Kidney tubule cell (primary cell): ENCODE results near the gene ZNFX1.
"Not testable (repeated sequence)": the region's sequence is repeated elsewhere in the genome, so short reads cannot be mapped to it uniquely, and the experiment has no call there.

Experiments
- DNase-seq: peaks from one replicate; pipeline ENCODE4 v3.0.0-alpha.2; 2018; ENCODE audit warnings: low spot score

Gene ZNFX1

DNA sequence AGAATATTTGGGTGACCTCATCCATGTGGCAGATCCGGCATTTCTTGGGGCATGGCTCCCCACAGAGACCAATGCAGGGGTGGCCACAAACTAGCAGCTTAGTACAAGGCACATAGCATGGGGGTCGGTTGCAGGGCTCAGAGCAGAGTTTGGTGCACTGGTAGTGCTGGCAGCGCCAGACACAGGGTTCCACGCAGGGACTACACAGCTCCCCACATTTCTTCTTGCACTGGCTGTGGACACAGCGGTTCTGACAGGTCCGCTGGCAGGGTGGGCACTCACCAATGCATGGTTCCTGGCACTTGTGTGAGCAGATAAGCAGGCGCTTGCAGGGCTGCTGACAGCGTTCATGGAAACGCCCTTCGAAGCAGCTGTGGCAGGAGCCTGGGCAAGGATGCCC is 29.6 kb downstream of the ZNFX1 start:
- DNase-seq = no peak

DNA sequence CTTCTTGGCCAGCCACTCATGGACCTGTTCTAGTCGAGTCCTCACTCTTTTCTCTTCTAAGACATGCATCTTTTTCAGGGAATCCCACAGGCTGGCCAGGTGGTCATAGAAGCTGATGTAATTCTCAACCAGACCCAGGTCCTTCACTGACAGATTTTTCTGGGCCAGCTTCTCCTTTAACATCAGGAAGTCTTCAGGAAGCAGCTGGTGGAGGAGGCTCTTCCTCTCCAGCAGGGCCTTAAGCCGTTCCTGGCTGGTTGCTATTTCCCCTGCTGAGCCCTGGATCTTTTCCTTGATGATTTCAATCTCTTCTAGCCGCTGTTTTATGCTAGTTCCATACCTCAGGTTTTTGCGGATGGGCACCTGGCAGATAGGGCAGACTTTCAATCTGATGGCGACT is 30.1 kb downstream of the ZNFX1 start:
- no peak for DNase-seq

DNA sequence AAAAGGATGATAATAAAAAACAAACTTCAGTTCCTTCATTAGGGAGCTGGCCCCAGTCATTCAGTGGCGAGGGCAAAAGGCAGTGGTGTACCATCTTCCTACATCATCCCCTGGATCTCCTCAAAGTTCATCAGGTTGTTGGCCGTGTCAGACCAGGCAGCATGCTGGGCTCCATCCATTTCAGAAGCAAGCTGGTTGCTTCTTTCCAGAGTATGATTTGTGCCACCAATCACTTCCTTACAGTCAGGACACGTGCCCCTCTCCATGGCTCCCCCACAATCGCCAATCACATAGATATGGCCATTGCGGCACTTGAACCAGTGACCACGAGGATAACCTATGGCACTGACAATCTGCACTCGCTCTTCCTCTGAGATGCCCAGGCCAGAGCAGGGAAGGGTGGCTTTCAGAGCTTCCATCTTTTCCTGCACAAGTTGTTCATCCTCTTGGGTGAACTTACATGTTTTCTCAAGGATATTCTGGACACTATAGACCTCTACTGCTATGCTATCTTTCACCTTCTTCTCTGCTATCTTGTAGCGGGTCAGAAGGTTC is 30.6 kb downstream of the ZNFX1 start:
- DNase-seq = no peak

DNA sequence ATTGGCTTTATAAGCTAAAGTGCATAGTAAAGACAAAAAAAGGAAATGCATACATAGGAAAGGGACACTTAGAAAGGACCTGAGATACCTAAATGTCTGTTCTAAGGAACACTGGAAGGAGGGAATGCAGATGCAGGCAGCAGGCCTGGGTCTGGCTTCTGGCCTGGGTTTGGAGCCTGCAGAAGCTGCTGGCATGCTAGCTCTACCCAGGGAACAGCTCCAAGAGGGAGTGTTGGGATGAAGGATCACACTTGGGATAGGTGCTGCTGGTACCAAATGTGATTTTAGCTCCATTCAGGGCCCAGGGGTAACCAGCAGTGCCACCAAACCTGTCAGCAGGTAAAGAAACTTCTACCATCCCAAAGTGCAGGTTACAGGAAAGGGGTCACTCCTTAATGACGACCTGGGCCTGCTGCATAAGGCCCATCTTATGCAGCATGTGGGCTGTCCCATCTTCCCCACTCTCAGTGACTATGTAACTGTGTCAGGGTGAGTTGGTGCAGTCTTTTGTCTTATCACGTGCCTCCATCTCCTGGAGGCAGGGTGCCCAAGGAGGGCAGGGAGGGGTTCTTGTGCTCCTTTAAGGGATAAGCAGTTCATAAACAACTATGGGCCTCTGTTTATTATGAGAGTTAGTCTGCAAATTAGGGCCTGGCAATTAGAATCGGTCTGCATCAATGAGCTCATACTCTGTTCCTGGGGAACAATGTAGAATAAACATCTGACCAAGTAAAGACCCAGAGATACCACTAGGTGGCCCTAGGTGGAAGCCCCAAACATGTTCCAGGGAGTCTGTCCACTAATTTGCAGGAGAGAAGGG is 31.7 kb downstream of the ZNFX1 start:
- DNase-seq = peak; percentile 49

DNA sequence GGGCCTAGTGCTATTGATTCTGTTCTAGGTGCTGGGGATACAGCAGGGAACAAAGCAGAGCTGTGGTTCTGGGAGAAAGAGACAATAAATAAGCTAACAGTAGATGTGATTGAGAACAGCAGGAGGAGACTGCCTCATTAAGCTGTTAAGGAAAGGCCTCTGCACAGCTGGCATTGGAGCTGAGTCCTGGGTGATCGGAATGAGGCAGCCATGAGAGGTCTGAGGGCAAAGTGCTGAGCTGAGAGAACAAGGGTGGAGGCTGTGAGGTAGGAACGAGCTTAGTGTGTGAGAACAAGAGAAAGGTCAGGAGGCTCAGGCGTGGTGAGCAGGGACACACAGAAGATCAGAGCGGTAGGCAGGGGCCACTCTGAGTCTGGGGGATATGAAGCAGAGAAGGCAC is 40.3 kb downstream of the ZNFX1 start:
- DNase-seq = no peak

DNA sequence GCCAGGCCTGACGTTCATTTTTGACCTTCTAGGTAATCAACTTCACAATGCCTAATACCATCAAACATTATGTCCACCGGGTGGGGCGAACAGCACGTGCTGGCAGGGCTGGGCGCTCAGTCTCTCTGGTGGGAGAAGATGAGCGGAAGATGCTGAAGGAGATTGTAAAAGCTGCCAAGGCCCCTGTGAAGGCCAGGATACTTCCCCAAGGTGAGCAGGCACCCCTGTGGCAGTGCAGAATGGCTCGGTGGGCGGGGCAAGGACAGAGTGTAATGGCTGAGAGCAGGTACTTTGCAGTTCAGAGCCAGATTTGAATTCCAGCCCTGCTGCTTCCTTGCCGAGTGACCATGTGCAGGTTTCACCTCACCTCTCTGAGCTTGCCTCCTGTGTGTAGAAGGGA is 41.6 kb downstream of the ZNFX1 start:
- DNase-seq = no peak

DNA sequence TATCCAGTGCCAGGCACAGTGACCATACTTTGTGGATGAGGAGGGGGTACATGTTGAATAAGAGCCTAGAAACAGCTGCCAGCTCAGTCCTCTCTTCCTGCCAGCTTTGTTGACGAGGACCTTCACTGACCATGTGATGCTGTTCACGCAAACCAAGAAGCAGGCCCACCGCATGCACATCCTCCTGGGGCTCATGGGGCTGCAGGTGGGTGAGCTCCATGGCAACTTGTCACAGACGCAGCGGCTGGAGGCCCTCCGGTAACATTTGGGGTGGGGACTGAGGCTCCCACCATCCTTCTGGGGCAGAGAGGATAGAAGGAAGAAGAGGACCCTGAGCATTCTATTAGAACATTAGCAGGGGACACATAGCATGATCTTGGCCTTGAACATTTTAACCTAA is 43.0 kb downstream of the ZNFX1 start:
- DNase-seq = no peak

DNA sequence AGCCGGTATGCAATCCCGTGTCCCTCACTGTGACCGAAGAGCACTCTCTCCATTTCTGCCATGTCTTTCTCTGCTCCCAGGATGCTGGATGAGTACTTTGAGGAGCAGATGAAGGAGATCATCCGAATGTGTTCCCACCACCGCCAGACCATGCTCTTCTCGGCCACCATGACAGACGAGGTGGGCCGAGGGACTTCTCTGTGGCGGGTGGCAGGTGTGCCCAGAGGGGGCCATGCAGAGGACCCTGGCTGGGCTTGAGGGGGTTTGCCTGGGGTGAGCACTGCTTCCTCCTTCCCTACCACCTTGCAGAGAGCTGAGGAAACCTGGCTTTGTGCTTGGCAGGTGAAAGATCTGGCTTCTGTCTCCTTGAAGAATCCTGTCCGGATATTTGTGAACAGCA is 44.6 kb downstream of the ZNFX1 start:
- DNase-seq = no peak

DNA sequence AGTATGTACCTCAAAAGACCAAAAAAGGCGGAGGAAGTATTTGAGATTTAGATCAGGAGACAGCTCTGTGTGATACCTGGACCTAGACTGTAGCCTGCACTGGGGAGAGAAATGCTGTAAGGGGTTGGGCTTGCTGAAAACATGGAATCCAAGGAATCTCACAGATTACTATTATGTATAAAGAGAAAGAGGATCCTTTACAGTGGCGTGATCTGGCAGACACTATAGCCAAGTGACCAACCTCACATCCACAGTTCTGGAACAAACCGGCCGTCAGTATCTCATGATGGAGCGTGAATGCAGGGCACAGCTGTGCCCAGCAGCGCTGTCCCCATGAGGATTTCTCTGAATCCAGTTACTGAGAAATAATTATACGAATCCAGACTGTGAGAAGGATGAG is 46.4 kb downstream of the ZNFX1 start:
- no peak for DNase-seq

DNA sequence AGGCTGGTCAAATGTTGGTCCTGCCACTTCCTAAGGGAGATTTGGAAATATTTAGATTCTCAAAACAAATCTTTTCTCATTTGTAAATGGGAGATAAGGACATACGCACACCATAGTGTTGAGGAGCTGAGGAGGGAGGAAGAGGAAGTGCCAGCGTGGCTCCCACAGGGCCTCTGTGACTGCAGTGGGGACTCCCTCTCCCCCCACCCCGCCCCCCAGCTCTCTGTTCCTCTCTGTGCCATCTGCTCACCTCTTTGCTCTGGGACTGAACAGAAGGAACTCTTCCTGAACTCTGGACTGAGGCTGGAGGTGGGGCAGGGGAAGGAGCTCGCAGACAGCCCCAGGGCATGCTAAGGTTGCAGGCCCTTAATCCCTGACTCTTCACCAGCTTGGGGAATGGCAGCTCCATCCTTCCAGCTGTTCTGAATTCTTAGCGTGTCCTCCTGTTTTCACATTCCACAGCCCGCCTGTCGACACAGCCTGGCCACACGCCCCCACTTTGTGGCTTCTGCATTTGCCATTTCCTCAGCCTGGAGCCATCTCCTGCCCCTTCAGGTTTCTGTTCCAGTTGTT is 47.2 kb downstream of the ZNFX1 start:
- no peak for DNase-seq

DNA sequence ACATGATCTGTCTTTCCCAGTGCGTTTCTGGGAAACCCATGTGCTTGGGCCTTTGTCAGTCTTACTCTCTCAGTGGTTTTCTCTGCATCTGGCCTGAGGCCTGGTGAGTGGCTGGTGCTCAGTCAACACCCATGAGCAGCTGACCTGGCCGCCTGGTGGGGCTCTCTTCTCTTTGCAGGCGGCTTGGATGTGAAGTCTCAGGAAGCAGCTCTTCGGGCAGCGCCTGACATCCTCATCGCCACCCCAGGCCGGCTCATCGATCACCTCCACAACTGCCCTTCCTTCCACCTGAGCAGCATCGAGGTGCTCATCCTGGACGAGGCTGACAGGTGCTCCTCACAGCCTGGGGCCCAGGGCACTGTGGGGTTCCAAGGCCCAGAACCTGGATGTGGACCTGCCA is 47.8 kb downstream of the ZNFX1 start:
- no peak for DNase-seq

DNA sequence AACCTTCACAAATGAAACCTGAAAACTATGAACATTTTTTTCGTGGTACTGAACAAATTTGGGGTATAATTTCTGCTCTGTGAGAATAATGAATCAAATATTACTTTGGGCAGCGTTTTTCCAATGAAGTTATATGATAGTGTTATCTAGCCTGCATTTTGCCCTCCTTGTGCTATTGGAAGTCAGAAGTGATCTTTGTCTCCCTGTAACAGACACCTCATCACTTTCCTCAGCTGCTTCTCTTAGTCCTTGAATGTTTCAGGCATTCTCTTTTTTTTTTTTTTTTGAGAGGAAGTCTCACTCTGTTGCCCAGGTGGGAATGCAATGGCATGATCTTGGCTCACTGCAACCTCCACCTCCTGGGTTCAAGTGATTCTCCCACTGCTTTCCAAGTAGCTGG is 48.5 kb downstream of the ZNFX1 start:
- DNase-seq = no peak

DNA sequence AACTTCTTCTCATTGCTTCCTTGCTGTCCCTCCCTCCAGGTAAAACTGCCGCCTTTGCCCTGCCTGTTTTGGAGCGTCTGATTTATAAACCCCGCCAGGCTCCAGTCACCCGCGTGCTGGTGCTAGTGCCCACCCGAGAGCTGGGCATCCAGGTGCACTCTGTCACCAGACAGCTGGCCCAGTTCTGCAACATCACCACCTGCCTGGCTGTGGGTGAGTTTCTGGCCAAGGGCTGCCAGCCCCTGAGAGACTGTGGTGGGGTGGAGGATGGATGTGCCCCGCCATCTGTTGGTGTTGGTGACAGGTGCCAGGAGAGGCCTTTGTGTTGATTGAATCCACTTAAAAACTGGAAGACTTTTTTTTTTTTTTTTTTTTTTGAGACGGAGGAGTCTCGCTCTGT is 49.2 kb downstream of the ZNFX1 start:
- DNase-seq = no peak

DNA sequence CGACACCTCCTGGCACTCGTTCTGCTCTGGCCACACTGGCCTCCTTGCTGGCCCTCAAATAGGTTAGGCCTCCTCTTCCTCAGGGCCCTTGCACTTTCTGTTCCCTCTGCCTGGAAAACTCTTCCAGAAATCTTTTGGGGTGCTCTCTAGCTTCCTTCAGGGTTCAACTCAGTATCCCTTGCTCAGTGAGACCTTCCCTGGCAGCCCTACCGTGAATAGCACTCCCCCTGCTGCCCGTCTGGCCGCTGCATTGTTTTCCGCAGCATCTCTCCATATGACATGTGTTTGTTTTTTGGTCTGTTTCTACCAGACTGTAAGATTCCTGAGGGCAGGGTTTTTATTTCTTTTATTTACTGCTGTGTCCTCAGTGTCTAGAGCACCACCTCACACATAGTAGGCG is 52.0 kb downstream of the ZNFX1 start:
- no peak for DNase-seq

DNA sequence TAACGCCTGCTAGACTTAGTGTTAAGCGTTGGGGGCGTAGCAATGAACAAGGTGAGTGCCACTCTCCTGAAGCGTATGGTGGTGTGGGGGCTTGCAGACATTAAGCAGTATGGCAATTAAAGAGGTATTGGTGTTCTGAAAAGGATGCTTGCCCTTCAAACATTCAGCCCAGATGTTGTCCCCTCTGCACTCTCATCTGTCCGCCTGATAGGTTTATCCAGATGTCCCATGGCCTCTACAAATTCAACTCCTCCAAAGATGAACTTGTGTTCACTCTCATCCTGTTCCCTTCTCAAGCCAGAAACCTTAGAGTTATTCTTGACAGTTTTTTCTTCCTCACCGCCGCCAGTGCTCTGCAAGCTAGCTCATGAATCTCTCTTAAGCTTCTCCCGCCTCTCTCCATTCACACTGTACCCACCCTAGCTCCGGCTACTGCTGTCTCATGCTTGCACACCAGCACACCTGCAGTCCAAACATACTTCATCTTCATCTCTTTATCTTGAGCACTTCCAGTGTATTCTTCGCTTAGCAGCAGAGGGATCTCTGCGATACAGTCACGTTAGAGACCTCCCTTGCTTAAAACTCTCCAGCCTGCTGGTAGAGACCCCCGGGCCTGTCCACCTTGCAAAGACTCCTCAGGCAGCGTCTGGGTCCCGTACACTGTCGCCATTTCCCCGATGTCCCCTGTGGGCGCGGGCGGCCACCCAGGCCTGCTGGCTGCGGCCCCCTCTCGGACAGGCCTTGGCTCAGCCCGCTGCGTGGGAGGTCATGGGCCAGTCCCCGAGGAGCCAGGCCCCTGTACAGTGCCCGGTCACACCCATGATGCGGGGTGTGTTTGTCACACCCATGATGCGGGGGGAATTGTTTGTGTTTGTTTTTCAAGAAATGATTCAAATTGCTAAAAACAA is 57.7 kb downstream of the ZNFX1 start:
- DNase-seq = no peak

DNA sequence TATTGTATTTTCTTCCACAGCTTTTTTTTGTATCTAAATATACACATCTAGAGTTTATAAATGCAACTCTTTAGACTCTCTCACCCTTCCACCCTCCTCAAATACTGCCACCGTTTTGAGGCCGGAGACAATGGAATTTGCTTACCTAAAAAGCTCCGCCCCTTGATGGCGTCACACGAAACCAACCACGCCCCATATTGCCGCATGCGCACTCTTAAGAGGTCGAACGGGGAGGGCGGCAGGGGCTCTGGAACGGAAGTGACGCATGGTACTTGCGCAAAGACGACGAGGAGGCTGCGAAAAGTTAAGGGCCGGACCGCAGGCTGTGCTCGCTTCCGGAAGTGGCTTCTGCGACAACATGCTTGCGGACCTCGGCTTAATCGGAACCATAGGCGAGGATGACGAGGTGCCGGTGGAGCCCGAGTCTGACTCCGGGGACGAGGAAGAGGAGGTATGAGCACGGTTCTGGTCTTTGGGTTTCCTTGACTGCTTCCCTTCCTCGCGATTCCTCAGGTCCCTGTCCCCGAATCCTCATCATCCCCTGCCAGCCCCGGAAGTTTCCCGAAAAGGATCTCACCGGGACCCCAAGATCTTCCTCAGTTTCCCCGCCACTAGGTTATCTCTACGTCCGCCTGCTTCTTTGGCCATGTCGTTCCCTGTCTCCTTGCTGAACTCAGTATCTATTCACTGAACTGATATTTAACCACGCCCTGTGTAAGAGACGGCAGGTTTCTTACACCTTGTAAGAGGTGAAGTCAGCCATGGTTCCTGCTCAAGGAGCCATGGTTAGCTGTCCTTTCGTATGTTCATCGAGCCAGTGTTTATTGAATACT is 58.5 kb downstream of the ZNFX1 start, which contains the start of gene DDX27:
Gene DDX27, plus strand, starts transcription at position 326 of the 833 bp plus-strand sequence. Its CDS starts 33 bp downstream, at position 359.
- DNase-seq = peak; percentile 99

DNA sequence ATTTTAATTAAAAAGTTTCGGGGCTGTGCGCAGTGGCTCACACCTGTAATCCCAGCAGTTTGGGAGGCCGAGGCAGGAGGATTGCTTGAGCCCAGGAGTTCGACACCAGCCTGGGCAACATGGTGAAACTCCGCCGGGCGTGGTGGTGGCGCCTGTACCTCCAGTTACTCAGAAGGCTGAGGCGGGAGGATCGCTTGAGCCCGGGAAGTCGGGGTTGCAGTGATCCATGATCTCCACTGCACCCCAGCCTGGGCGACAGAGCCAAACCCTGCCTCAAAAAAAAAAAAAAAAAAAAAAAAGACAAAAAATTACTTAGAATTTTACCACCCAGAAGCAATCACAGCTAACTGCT is 59.1 kb downstream of the ZNFX1 start:
- not testable (repeated sequence) for DNase-seq

DNA sequence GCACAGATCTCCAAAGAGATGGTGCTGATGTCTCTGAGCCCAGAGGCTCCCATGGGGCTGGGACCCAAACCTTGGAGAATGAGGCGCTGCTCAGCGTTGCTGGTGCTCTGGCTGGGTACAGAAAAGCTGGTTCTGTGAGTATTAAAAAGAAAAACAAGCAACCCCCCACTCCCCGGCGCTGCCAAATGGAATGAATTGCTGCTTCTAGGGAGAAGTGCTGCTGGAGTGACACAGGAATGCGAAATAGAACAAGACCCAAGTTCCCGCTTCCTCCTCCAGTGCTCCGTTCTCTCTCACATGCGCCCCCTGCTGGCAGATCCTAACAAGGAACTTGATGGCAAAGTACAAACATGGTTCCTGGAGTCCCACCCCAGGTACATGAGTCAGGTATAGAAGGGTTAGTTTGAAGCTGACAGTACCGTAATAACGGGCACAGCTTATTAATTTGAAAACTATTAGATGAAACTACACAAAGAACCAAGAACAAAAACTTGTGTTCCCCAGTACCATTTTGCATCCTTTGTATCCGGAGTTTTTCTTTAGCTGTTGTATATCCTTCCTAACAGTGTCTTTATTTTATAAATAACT is 60.8 kb downstream of the ZNFX1 start:
- DNase-seq = peak; percentile 94

DNA sequence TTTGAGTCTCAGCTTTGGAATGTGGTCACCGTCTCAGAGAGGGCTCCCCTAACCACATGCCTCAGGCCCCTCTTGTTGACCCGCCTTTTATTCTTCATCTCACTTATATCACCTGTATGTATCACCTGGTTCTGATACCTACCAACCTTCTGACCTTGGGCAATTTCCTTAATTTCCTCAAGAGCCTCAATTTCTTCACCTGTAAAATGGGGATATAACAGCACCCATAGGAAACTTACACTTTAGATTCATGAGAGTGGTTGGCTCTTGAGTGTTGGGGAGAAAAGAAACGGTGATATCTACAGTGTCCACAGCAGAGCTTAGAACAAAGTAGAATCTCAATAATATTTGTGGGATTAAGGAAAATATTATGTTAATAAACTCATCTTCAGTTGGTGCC is 62.6 kb downstream of the ZNFX1 start:
- no peak for DNase-seq

DNA sequence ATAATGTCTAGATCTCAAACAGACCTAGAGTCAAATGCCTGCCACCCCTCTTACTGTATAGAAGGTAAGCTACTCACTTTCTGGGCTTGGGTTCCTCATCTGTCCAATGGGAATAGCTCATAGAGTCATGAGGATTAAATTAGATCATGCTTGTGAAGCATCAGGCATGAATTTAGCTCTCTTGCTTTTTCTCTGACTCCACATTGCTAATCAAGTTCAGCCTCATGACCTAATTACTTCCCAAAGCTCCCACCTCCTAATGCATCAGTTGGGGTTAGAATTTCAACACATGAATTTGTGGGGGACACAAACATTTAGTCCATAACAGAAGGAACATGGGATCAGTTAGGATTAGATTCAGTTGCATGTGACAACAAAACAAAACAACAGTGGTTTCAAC is 63.3 kb downstream of the ZNFX1 start:
- no peak for DNase-seq

DNA sequence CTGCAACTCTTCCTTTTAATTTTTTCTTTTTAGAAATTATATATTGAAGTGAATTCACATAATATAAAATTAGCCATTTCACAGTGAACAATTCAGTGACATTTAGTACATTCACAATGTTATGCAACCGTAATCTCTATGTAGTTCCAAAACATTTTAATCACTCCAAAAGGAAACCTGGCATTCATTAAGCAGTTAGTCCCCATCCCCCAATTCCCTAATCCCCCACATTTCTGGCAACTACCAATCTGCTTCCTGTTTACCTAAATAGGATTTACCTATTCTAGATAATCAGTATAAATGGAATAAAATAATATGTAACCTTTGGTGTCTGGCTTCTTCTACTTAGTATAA is 67.1 kb downstream of the ZNFX1 start:
- DNase-seq = no peak
